Measurements from ENCODE around the gene ELOVL7.
"Not testable (repeated sequence)": the region's sequence is repeated elsewhere in the genome, so short reads cannot be mapped to it uniquely, and the experiment has no call there.

The ELOVL7 gene

GRCh38 chr5:60795424-60795950 is 48.6 kb downstream of the ELOVL7 start:
- not testable (repeated sequence) for DNase-seq (ENCODE audit: low read depth)

GRCh38 chr5:60794691-60795090 is 49.4 kb downstream of the ELOVL7 start:
- DNase-seq (ENCODE audit: low read depth), result no peak

- no peak for DNase-seq (ENCODE audit: low read depth)
These were observed 51.6 kb downstream of the ELOVL7 start for GRCh38 chr5:60792438-60792837.

- DNase-seq (ENCODE audit: low read depth), result no peak
These were observed 54.5 kb downstream of the ELOVL7 start for GRCh38 chr5:60789551-60789950.

GRCh38 chr5:60788863-60789513 is 55.1 kb downstream of the ELOVL7 start:
- no peak for DNase-seq (ENCODE audit: low read depth)

- DNase-seq (ENCODE audit: low read depth), result no peak
These were observed 64.6 kb downstream of the ELOVL7 start for GRCh38 chr5:60779466-60779865.

- no peak for DNase-seq (ENCODE audit: low read depth)
These were observed 67.7 kb downstream of the ELOVL7 start for GRCh38 chr5:60776343-60776742.

GRCh38 chr5:60765019-60765709 is 78.9 kb downstream of the ELOVL7 start:
- DNase-seq (ENCODE audit: low read depth), result no peak

GRCh38 chr5:60763061-60763460 is 81.0 kb downstream of the ELOVL7 start:
- no peak for DNase-seq (ENCODE audit: low read depth)

- DNase-seq (ENCODE audit: low read depth), result no peak
These were observed 89.6 kb downstream of the ELOVL7 start for GRCh38 chr5:60754495-60754894.

GRCh38 chr5:60744682-60745081 is 99.4 kb downstream of the ELOVL7 start:
- DNase-seq (ENCODE audit: low read depth), result no peak

- DNase-seq (ENCODE audit: low read depth), result no peak
These were observed 100.4 kb downstream of the ELOVL7 start for GRCh38 chr5:60743511-60744314.

GRCh38 chr5:60740322-60740721 is 103.7 kb downstream of the ELOVL7 start:
- no peak for DNase-seq (ENCODE audit: low read depth)

- no peak for DNase-seq (ENCODE audit: low read depth)
These were observed 105.1 kb downstream of the ELOVL7 start for GRCh38 chr5:60738933-60739332.

GRCh38 chr5:60738461-60738860 is 105.6 kb downstream of the ELOVL7 start:
- DNase-seq (ENCODE audit: low read depth), result no peak

- DNase-seq (ENCODE audit: low read depth), result not testable (repeated sequence)
These were observed 113.2 kb downstream of the ELOVL7 start for GRCh38 chr5:60730858-60731257.

- DNase-seq (ENCODE audit: low read depth), result no peak
These were observed 116.9 kb downstream of the ELOVL7 start for GRCh38 chr5:60727033-60727679.

GRCh38 chr5:60724126-60724525 is 119.9 kb downstream of the ELOVL7 start:
- DNase-seq (ENCODE audit: low read depth), result no peak

- no peak for DNase-seq (ENCODE audit: low read depth)
These were observed 121.7 kb downstream of the ELOVL7 start for GRCh38 chr5:60722416-60722815.

GRCh38 chr5:60719329-60719728 is 124.7 kb downstream of the ELOVL7 start:
- no peak for DNase-seq (ENCODE audit: low read depth)

- DNase-seq (ENCODE audit: low read depth), result no peak
These were observed 125.7 kb downstream of the ELOVL7 start for GRCh38 chr5:60718166-60718892.

All from stimulated activated CD8-positive, alpha-beta memory T cell treated with anti-CD3 and anti-CD28 coated beads, Interleukin-4, amount 100 ng/mL, for 24 hours (primary cell).